DOHH2 (cell line): ENCODE results near the gene ANO6.
"Not testable (repeated sequence)": the region's sequence is repeated elsewhere in the genome, so short reads cannot be mapped to it uniquely, and the experiment has no call there.

Experiments used
- EZH2phosphoT487 ChIP-seq: fragments of 200-600 bp; sonication (generic); IDR thresholded peaks from 2 replicates; pipeline ENCODE4 v1.6.1; 2017; ENCODE audit warnings: borderline replicate concordance, mild to moderate bottlenecking, antibody characterized with exemption, low read length, moderate library complexity, mixed read lengths
- TF ChIP-seq, protein P1 (sequence below): fragments of 200-600 bp; sonication (generic); IDR thresholded peaks from one replicate; pipeline ENCODE4 v1.5.1; 2014; ENCODE audit warnings: antibody characterized with exemption, mild to moderate bottlenecking, low read depth, low read length; ENCODE audit not compliant: poor library complexity, severe bottlenecking

DNA sequence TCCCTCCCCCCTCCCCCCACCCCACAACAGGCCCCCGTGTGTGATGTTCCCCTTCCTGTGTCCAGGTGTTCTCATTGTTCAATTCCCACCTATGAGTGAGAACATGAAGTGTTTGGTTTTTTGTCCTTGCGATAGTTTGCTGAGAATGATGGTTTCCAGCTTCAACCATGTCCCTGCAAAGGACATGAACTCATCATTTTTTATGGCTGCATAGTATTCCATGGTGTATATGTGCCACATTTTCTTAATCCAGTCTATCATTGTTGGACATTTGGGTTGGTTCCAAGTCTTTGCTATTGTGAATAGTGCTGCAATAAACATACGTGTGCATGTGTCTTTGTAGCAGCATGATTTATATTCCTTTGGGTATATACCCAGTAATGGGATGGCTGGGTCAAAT is 101.4 kb downstream of the ANO6 start:
- TF ChIP-seq, protein P1, sequence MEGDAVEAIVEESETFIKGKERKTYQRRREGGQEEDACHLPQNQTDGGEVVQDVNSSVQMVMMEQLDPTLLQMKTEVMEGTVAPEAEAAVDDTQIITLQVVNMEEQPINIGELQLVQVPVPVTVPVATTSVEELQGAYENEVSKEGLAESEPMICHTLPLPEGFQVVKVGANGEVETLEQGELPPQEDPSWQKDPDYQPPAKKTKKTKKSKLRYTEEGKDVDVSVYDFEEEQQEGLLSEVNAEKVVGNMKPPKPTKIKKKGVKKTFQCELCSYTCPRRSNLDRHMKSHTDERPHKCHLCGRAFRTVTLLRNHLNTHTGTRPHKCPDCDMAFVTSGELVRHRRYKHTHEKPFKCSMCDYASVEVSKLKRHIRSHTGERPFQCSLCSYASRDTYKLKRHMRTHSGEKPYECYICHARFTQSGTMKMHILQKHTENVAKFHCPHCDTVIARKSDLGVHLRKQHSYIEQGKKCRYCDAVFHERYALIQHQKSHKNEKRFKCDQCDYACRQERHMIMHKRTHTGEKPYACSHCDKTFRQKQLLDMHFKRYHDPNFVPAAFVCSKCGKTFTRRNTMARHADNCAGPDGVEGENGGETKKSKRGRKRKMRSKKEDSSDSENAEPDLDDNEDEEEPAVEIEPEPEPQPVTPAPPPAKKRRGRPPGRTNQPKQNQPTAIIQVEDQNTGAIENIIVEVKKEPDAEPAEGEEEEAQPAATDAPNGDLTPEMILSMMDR = not testable (repeated sequence)
- TF ChIP-seq EZH2phosphoT487 = not testable (repeated sequence)
